A549 (cell line): ENCODE measurements around the gene LAPTM5. TPM values are rescaled to one million over a fixed set of nuclear protein-coding genes. Genes with fewer than 3 reads are reported as not detected.

Experiments used
- ATAC-seq, 2 experiments: fragments of 200-7000 bp in 1 of 2; fragments of >200 bp in 1 of 2; cut with Nextera tagmentation in 1 of 2; cut with Tn5 transposase in 1 of 2; 3 replicates each; pipeline versions ENCODE4 v1.8.0 to v1.9.1; 2018 to 2020; ENCODE audit warnings: mild to moderate bottlenecking in 1 of 2, moderate library complexity in 1 of 2
- CTCF ChIA-PET: fragments of 300-600 bp; sonication (Branson Sonifier 250); formaldehyde crosslinking; extraction: SDS; loops from one replicate; lab custom pipeline; 2021; ENCODE audit warnings: antibody characterized with exemption, inconsistent platforms; lab: Yijun Ruan, JAX
- POLR2A ChIA-PET: fragments of 350-600 bp; formaldehyde crosslinking; extraction: SDS; loops from one replicate; lab custom pipeline; 2021; ENCODE audit warnings: antibody characterized with exemption, inconsistent platforms; lab: Yijun Ruan, JAX
- DNase-seq, 2 experiments: peaks; one replicate each; pipeline versions ENCODE4 v3.0.0 to v3.0.0-alpha.2; 2011 to 2016; ENCODE audit warnings: low read depth in 1 of 2, low spot score in 1 of 2
- FAIRE-seq: peaks from 2 replicates; lab custom pipeline; 2011; peaks lifted over from hg19 to GRCh38; lab: Jason Lieb, UNC
- H3K27ac ChIP-seq, 2 experiments: fragments of >200 bp; sonication (Bioruptor Twin); formaldehyde crosslinking; 3 replicates each; pipeline ENCODE4 v1.5.1; 2016 to 2017
- H3K4me1 ChIP-seq: fragments of >200 bp; sonication (Bioruptor Twin); formaldehyde crosslinking; 3 replicates; pipeline ENCODE4 v1.6.1; 2016
- H3K4me2 ChIP-seq: fragments of >200 bp; sonication (Bioruptor Twin); formaldehyde crosslinking; 3 replicates; pipeline ENCODE4 v1.6.1; 2016
- H3K4me3 ChIP-seq: fragments of >200 bp; sonication (Bioruptor Twin); formaldehyde crosslinking; 3 replicates; pipeline ENCODE4 v1.5.1; 2016
- H3K9me3 ChIP-seq: fragments of >200 bp; sonication (Bioruptor Twin); formaldehyde crosslinking; 3 replicates; pipeline ENCODE4 v1.6.1; 2016
- CBX2 ChIP-seq: fragments of 200-600 bp; sonication (generic); IDR thresholded peaks from 2 replicates; pipeline ENCODE4 v1.6.1; 2016; ENCODE audit warnings: low read depth, mild to moderate bottlenecking, borderline replicate concordance
- CBX8 ChIP-seq: fragments of 200-600 bp; sonication (generic); IDR thresholded peaks from 2 replicates; pipeline ENCODE4 v1.6.1; 2016
- CHD4 ChIP-seq: fragments of 200-600 bp; sonication (generic); IDR thresholded peaks from 2 replicates; pipeline ENCODE4 v1.6.1; 2016; ENCODE audit warnings: antibody characterized with exemption, mild to moderate bottlenecking, borderline replicate concordance
- EHMT2 ChIP-seq: fragments of 200-600 bp; sonication (generic); IDR thresholded peaks from 2 replicates; pipeline ENCODE4 v1.6.1; 2016; ENCODE audit warnings: antibody characterized with exemption, low read depth, mild to moderate bottlenecking, moderate library complexity
- FOSB ChIP-seq: fragments of 250-450 bp; sonication (Bioruptor Pico); IDR thresholded peaks from 2 replicates; pipeline ENCODE4 v1.5.0; 2020; ENCODE audit warnings: mild to moderate bottlenecking, moderate library complexity
- FOXS1 ChIP-seq: fragments of 250-450 bp; sonication (Bioruptor Pico); IDR thresholded peaks from 2 replicates; pipeline ENCODE4 v1.5.0; 2020; ENCODE audit warnings: mild to moderate bottlenecking, moderate library complexity
- HDAC2 ChIP-seq: fragments of 200-600 bp; sonication (generic); IDR thresholded peaks from 2 replicates; pipeline ENCODE4 v1.6.1; 2016
- HOXA7 ChIP-seq: fragments of 250-450 bp; sonication (Bioruptor Pico); IDR thresholded peaks from 2 replicates; pipeline ENCODE4 v1.5.0; 2020; ENCODE audit warnings: mild to moderate bottlenecking, moderate library complexity
- HOXB13 ChIP-seq: fragments of 250-450 bp; sonication (Bioruptor Pico); IDR thresholded peaks from 2 replicates; pipeline ENCODE4 v1.5.0; 2020; ENCODE audit warnings: low read depth, mild to moderate bottlenecking, moderate library complexity
- JUNB ChIP-seq: fragments of >200 bp; sonication (Bioruptor Twin); formaldehyde crosslinking; IDR thresholded peaks from 2 replicates; pipeline ENCODE4 v1.6.1; 2016
- KDM1A ChIP-seq: fragments of 200-600 bp; sonication (generic); IDR thresholded peaks from 2 replicates; pipeline ENCODE4 v1.6.1; 2016; ENCODE audit warnings: low read depth, mild to moderate bottlenecking
- MAZ ChIP-seq: fragments of 150-350 bp; IDR thresholded peaks from 2 replicates; pipeline ENCODE4 v1.6.1; 2014; ENCODE audit warnings: antibody characterized with exemption, low read depth, low read length, borderline replicate concordance
- NPAS2 ChIP-seq: fragments of 250-450 bp; sonication (Bioruptor Pico); IDR thresholded peaks from 2 replicates; pipeline ENCODE4 v1.8.0; 2022; ENCODE audit warnings: mild to moderate bottlenecking, moderate library complexity, borderline replicate concordance
- NR3C1 ChIP-seq: fragments of >200 bp; sonication (Bioruptor Twin); formaldehyde crosslinking; IDR thresholded peaks from 3 replicates; pipeline ENCODE4 v1.6.1; 2017
- PHF8 ChIP-seq: fragments of 200-600 bp; sonication (generic); IDR thresholded peaks from 2 replicates; pipeline ENCODE4 v1.6.1; 2016; ENCODE audit warnings: low read depth, mild to moderate bottlenecking, antibody characterized with exemption, moderate library complexity, borderline replicate concordance
- POLR2A ChIP-seq: IDR thresholded peaks from 2 replicates; pipeline ENCODE4 v1.6.1; 2012; ENCODE audit warnings: mild to moderate bottlenecking, low read length
- POLR2AphosphoS2 ChIP-seq: conservative IDR thresholded peaks from 2 replicates; pipeline ENCODE4 v1.6.1; 2012; ENCODE audit warnings: low read length, improper control_type of control experiment, inconsistent platforms
- RARB ChIP-seq: fragments of 250-450 bp; sonication (Bioruptor Pico); IDR thresholded peaks from 2 replicates; pipeline ENCODE4 v1.8.0; 2021; ENCODE audit warnings: mild to moderate bottlenecking, moderate library complexity
- REST ChIP-seq: fragments of 200-600 bp; sonication (generic); IDR thresholded peaks from 2 replicates; pipeline ENCODE4 v1.6.1; 2016; ENCODE audit warnings: antibody characterized with exemption, mild to moderate bottlenecking, moderate library complexity
- TFCP2L1 ChIP-seq: fragments of 250-450 bp; sonication (Bioruptor Pico); IDR thresholded peaks from 2 replicates; pipeline ENCODE4 v1.5.0; 2021; ENCODE audit warnings: mild to moderate bottlenecking
- ZC3H11A ChIP-seq: fragments of 450-650 bp; IDR thresholded peaks from 2 replicates; pipeline ENCODE4 v1.6.1; 2014; ENCODE audit warnings: antibody characterized with exemption, mild to moderate bottlenecking
- ZFP36 ChIP-seq: fragments of 450-650 bp; IDR thresholded peaks from 2 replicates; pipeline ENCODE4 v1.6.1; 2014; ENCODE audit warnings: borderline replicate concordance; ENCODE audit not compliant: partially characterized antibody
- WGBS: methylation state at CpG from one replicate; pipeline ENCODE4 v1.1.6; 2017; ENCODE audit errors: missing lambda C conversion rate; 5-methylcytosine and 5-hydroxymethylcytosine counted together
- polyA plus RNA-seq, 4 experiments: library from polyadenylated mRNA; depleted of rRNA in 3 of 4; stranded (reverse); fragments of >200 nt; fragmentation: RNase III in 1 of 4; extraction: RNeasy Plus Mini Kit Qiagen cat#74134 plus additional on column Dnase treatment in 1 of 4; gene quantifications; 2 replicates in 3 of 4; 3 replicates in 1 of 4; pipeline ENCODE4 v1.2.3, GENCODE V29; 2011 to 2017
- TF ChIP-seq, protein P1 (sequence below): IDR thresholded peaks from 2 replicates; pipeline ENCODE4 v1.6.1; 2012

LAPTM5 gene
- polyA plus RNA-seq, 2 of the 4 experiments (the other 2 are of a cell fraction): 0.06 to 0.22 TPM

GRCh38 chr1:30805304-30806003, 47.9 kb upstream of the LAPTM5 start:
- ChIA-PET POLR2A (no interaction called here), CTCF (interaction anchor here (36.8 kb wide), 1 partner anchor 107 kb away, joined by 743 read pairs; the partner anchor contains the start of gene SDC3)
- 57% methylated on average over 3 of the region's 11 CpGs for WGBS
- no peak overlapping the region for H3K4me2 ChIP-seq
- DNase-seq: no peak
- H3K4me1 ChIP-seq: peaks cover 16% of the 10 kb centered on the region
- ATAC-seq: no peak
- no peak overlapping the region for H3K4me3 ChIP-seq
- H3K9me3 ChIP-seq: no peaks in the 10 kb centered on the region
- H3K27ac ChIP-seq: no peak overlapping the region
- TF ChIP-seq POLR2A (no peak), FOXS1 (no peak), FOSB (CRISPR knock-in tag) (no peak), REST (no peak), POLR2AphosphoS2 (no peak), NPAS2 (no peak), CBX8 (no peak), HOXB13 (CRISPR knock-in tag) (no peak), CHD4 (no peak), PHF8 (no peak)
- no peak for FAIRE-seq

DNA sequence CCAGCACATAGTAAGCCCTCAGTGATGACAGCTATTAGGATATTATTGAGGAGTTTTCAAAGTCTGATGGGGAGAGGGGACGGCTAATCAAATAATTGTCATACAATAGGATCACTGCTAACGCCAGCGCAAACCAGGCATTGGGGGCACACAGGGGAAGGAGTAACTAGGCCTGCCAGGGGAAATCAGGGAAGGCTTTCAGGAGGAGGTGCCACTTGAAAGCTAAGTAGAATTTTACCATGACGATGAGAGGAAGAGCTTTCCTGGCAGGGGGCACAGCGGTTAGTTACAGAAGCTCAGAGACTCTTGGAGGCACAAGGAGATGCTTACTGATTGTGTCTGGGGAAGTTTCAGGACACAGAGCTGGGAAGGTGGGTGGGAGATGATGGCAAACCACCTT, 47.2 kb upstream of the LAPTM5 start:
- 64% methylated on average over 5 of the region's 5 CpGs for WGBS
- POLR2A ChIA-PET: no interaction called here

GRCh38 chr1:30804352-30804751, 46.8 kb upstream of the LAPTM5 start:
- Histone ChIP-seq H3K9me3 (no peaks in the 10 kb centered on the region), H3K27ac (no peak overlapping the region), H3K4me3 (no peak overlapping the region), H3K4me1 (peaks cover 6% of the 10 kb centered on the region), H3K4me2 (no peak overlapping the region)
- ChIA-PET CTCF (interaction anchor here (1.1 to 36.8 kb wide), 6 partner anchors 14 to 125 kb away, joined by 3 to 743 read pairs (median 47); partner anchors contain the start of gene SDC3), POLR2A (no interaction called here)
- WGBS: 87% methylated on average over 6 of the region's 7 CpGs
- TF ChIP-seq FOXS1: no peak
- no peak for TF ChIP-seq TFCP2L1 (CRISPR knock-in tag)
- TF ChIP-seq JUNB: no peak
- no peak for TF ChIP-seq EHMT2
- TF ChIP-seq HOXA7 (CRISPR knock-in tag): no peak
- TF ChIP-seq RARB (CRISPR knock-in tag): no peak
- no peak for TF ChIP-seq KDM1A
- TF ChIP-seq ZC3H11A: no peak
- TF ChIP-seq CBX2: no peak
- TF ChIP-seq MAZ: no peak
- ATAC-seq (no peak), DNase-seq (no peak), FAIRE-seq (no peak)

More for the DNA sequence above, 47.2 kb upstream of the LAPTM5 start:
- TF ChIP-seq NR3C1 (no peak), ZFP36 (peak; percentile 65), HDAC2 (no peak)
- TF ChIP-seq, protein P1, sequence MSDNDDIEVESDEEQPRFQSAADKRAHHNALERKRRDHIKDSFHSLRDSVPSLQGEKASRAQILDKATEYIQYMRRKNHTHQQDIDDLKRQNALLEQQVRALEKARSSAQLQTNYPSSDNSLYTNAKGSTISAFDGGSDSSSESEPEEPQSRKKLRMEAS: no peak
- ATAC-seq (no peak), DNase-seq (no peak), FAIRE-seq (no peak)
- H3K9me3 ChIP-seq: no peaks in the 10 kb centered on the region
- CTCF ChIA-PET: interaction anchor here (1.4 to 36.8 kb wide), 3 partner anchors 25 to 125 kb away, joined by 4 to 743 read pairs (median 35); partner anchors contain the start of gene SDC3
- no peak overlapping the region for H3K4me3 ChIP-seq
- H3K4me2 ChIP-seq: no peak overlapping the region
- H3K4me1 ChIP-seq: peaks cover 11% of the 10 kb centered on the region
- H3K27ac ChIP-seq: no peak overlapping the region
